ENCODE results near the gene DAB2IP.
"Not testable (repeated sequence)": the region's sequence is repeated elsewhere in the genome, so short reads cannot be mapped to it uniquely, and the experiment has no call there.

DAB2IP gene

GRCh38 chr9:121786543-121786948 lies 135.1 kb downstream of the DAB2IP start:
- no peaks in the 10 kb centered on the region for H4K20me1 ChIP-seq (ENCODE audit: insufficient read depth, low read length)
- no peaks in the 10 kb centered on the region for H3K36me3 ChIP-seq (replicated peaks; ENCODE audit: low read depth, low read length)
- no peak overlapping the region for H3K4me3 ChIP-seq (ENCODE audit: low read length)
- no peak overlapping the region for H2AFZ ChIP-seq (ENCODE audit: low read depth, low read length)
- no peaks in the 10 kb centered on the region for H3K79me2 ChIP-seq (ENCODE audit: low read length)
- peaks cover 10% of the 10 kb centered on the region for H3K27me3 ChIP-seq (ENCODE audit: low read depth, low read length)
- no peaks in the 10 kb centered on the region for H3K9me3 ChIP-seq (ENCODE audit: insufficient read depth, low read length)
- H3K27ac ChIP-seq (ENCODE audit: low read length), result no peak overlapping the region
- no peak overlapping the region for H3K4me2 ChIP-seq (ENCODE audit: low read length)
- H3K4me1 ChIP-seq (ENCODE audit: low read length), result no peaks in the 10 kb centered on the region
- no peak for TF ChIP-seq CTCF (IDR thresholded peaks at IDR 0.05; ENCODE audit: low read depth, low read length)
- no peak for TF ChIP-seq EZH2phosphoT487 (IDR thresholded peaks at IDR 0.05; ENCODE audit: low read depth)
- H3K9ac ChIP-seq (ENCODE audit: low read length), result no peak overlapping the region

GRCh38 chr9:121786998-121787422 lies 135.6 kb downstream of the DAB2IP start:
- TF ChIP-seq EZH2phosphoT487 (IDR thresholded peaks at IDR 0.05; ENCODE audit: low read depth) (no peak), CTCF (IDR thresholded peaks at IDR 0.05; ENCODE audit: low read depth, low read length) (no peak)
- Histone ChIP-seq H3K27ac (ENCODE audit: low read length) (no peak overlapping the region), H3K9ac (ENCODE audit: low read length) (no peak overlapping the region), H2AFZ (ENCODE audit: low read depth, low read length) (no peak overlapping the region), H3K79me2 (ENCODE audit: low read length) (no peaks in the 10 kb centered on the region), H3K27me3 (ENCODE audit: low read depth, low read length) (peaks cover 10% of the 10 kb centered on the region), H3K9me3 (ENCODE audit: insufficient read depth, low read length) (no peaks in the 10 kb centered on the region), H3K4me2 (ENCODE audit: low read length) (no peak overlapping the region), H3K4me1 (ENCODE audit: low read length) (no peaks in the 10 kb centered on the region), H3K36me3 (replicated peaks; ENCODE audit: low read depth, low read length) (no peaks in the 10 kb centered on the region), H3K4me3 (ENCODE audit: low read length) (no peak overlapping the region), H4K20me1 (ENCODE audit: insufficient read depth, low read length) (no peaks in the 10 kb centered on the region)

GRCh38 chr9:121788686-121789366 lies 137.4 kb downstream of the DAB2IP start:
- Histone ChIP-seq H3K27ac (ENCODE audit: low read length) (no peak overlapping the region), H3K4me3 (ENCODE audit: low read length) (no peak overlapping the region), H3K27me3 (ENCODE audit: low read depth, low read length) (peaks cover 10% of the 10 kb centered on the region), H3K9me3 (ENCODE audit: insufficient read depth, low read length) (no peaks in the 10 kb centered on the region), H3K36me3 (replicated peaks; ENCODE audit: low read depth, low read length) (no peaks in the 10 kb centered on the region), H3K4me1 (ENCODE audit: low read length) (no peaks in the 10 kb centered on the region), H3K79me2 (ENCODE audit: low read length) (no peaks in the 10 kb centered on the region), H3K4me2 (ENCODE audit: low read length) (no peak overlapping the region), H3K9ac (ENCODE audit: low read length) (no peak overlapping the region), H2AFZ (ENCODE audit: low read depth, low read length) (no peak overlapping the region), H4K20me1 (ENCODE audit: insufficient read depth, low read length) (no peaks in the 10 kb centered on the region)
- TF ChIP-seq EZH2phosphoT487 (IDR thresholded peaks at IDR 0.05; ENCODE audit: low read depth), result no peak
- TF ChIP-seq CTCF (IDR thresholded peaks at IDR 0.05; ENCODE audit: low read depth, low read length), result no peak

- no peak overlapping the region for H2AFZ ChIP-seq (ENCODE audit: low read depth, low read length)
- H4K20me1 ChIP-seq (ENCODE audit: insufficient read depth, low read length), result no peaks in the 10 kb centered on the region
- H3K27ac ChIP-seq (ENCODE audit: low read length), result no peak overlapping the region
- no peaks in the 10 kb centered on the region for H3K79me2 ChIP-seq (ENCODE audit: low read length)
- H3K4me1 ChIP-seq (ENCODE audit: low read length), result no peaks in the 10 kb centered on the region
- no peak for TF ChIP-seq CTCF (IDR thresholded peaks at IDR 0.05; ENCODE audit: low read depth, low read length)
- TF ChIP-seq EZH2phosphoT487 (IDR thresholded peaks at IDR 0.05; ENCODE audit: low read depth), result no peak
- no peaks in the 10 kb centered on the region for H3K9me3 ChIP-seq (ENCODE audit: insufficient read depth, low read length)
- peaks cover 10% of the 10 kb centered on the region for H3K27me3 ChIP-seq (ENCODE audit: low read depth, low read length)
- no peak overlapping the region for H3K4me3 ChIP-seq (ENCODE audit: low read length)
- H3K4me2 ChIP-seq (ENCODE audit: low read length), result no peak overlapping the region
- H3K9ac ChIP-seq (ENCODE audit: low read length), result no peak overlapping the region
- no peaks in the 10 kb centered on the region for H3K36me3 ChIP-seq (replicated peaks; ENCODE audit: low read depth, low read length)
Observed at GRCh38 chr9:121790841-121791240, 139.4 kb downstream of the DAB2IP start.

- not testable (repeated sequence) for H3K9me3 ChIP-seq (ENCODE audit: insufficient read depth, low read length); H3K9ac ChIP-seq (ENCODE audit: low read length); H3K4me2 ChIP-seq (ENCODE audit: low read length); H3K4me1 ChIP-seq (ENCODE audit: low read length); H3K4me3 ChIP-seq (ENCODE audit: low read length); H2AFZ ChIP-seq (ENCODE audit: low read depth, low read length); H3K27me3 ChIP-seq (ENCODE audit: low read depth, low read length); H3K36me3 ChIP-seq (replicated peaks; ENCODE audit: low read depth, low read length); H4K20me1 ChIP-seq (ENCODE audit: insufficient read depth, low read length); H3K79me2 ChIP-seq (ENCODE audit: low read length); H3K27ac ChIP-seq (ENCODE audit: low read length)
Observed at GRCh38 chr9:121792476-121792875, 141.0 kb downstream of the DAB2IP start.

- not testable (repeated sequence) for H3K27me3 ChIP-seq (ENCODE audit: low read depth, low read length); H3K27ac ChIP-seq (ENCODE audit: low read length); H2AFZ ChIP-seq (ENCODE audit: low read depth, low read length); H3K4me1 ChIP-seq (ENCODE audit: low read length); H3K4me2 ChIP-seq (ENCODE audit: low read length); H3K79me2 ChIP-seq (ENCODE audit: low read length); H3K36me3 ChIP-seq (replicated peaks; ENCODE audit: low read depth, low read length); H3K9me3 ChIP-seq (ENCODE audit: insufficient read depth, low read length); H4K20me1 ChIP-seq (ENCODE audit: insufficient read depth, low read length); H3K4me3 ChIP-seq (ENCODE audit: low read length); H3K9ac ChIP-seq (ENCODE audit: low read length)
Observed at GRCh38 chr9:121794334-121794733, 142.9 kb downstream of the DAB2IP start.

Measured in OCI-LY3 (cell line).